Smooth muscle cell (in vitro differentiated cells): ENCODE results near the gene YAF2. TPM values are rescaled to one million over a fixed set of nuclear protein-coding genes. Genes with fewer than 3 reads are reported as not detected.
"Not testable (repeated sequence)": the region's sequence is repeated elsewhere in the genome, so short reads cannot be mapped to it uniquely, and the experiment has no call there.

Experiments
- DNase-seq: peaks from one replicate; lab custom pipeline; 2025; ENCODE audit not compliant: unreplicated experiment; lab: John Stamatoyannopoulos, UW
- H2AFZ ChIP-seq: fragments of 200-600 bp; sonication (generic); 2 replicates; pipeline ENCODE4 v1.6.0; 2016; ENCODE audit warnings: antibody characterized with exemption, low read depth, mild to moderate bottlenecking
- H3F3A ChIP-seq: fragments of 200-600 bp; sonication (generic); 2 replicates; pipeline ENCODE4 v1.6.0; 2017; ENCODE audit warnings: antibody characterized with exemption, low read depth
- H3K27ac ChIP-seq: fragments of 200-600 bp; sonication (generic); 2 replicates; pipeline ENCODE4 v1.5.1; 2016; ENCODE audit warnings: low read depth, mild to moderate bottlenecking
- H3K27me3 ChIP-seq: fragments of 200-600 bp; sonication (generic); 2 replicates; pipeline ENCODE4 v1.6.1; 2016; ENCODE audit warnings: low read depth, mild to moderate bottlenecking
- H3K36me3 ChIP-seq: fragments of 200-600 bp; sonication (generic); 2 replicates; pipeline ENCODE4 v1.5.1; 2016; ENCODE audit warnings: low read depth
- H3K4me1 ChIP-seq: fragments of 200-600 bp; sonication (generic); 2 replicates; pipeline ENCODE4 v1.5.1; 2016; ENCODE audit warnings: low read depth
- H3K4me2 ChIP-seq: fragments of 200-600 bp; sonication (generic); 2 replicates; pipeline ENCODE4 v1.6.0; 2016; ENCODE audit warnings: mild to moderate bottlenecking
- H3K4me3 ChIP-seq: fragments of 200-600 bp; sonication (generic); 2 replicates; pipeline ENCODE4 v1.5.1; 2016; ENCODE audit warnings: mild to moderate bottlenecking
- H3K79me2 ChIP-seq: fragments of 200-600 bp; sonication (generic); 2 replicates; pipeline ENCODE4 v1.6.0; 2016; ENCODE audit warnings: low read depth, mild to moderate bottlenecking
- H3K9ac ChIP-seq: fragments of 200-600 bp; sonication (generic); 2 replicates; pipeline ENCODE4 v1.6.0; 2016; ENCODE audit warnings: low read depth
- H3K9me3 ChIP-seq: fragments of 200-600 bp; sonication (generic); replicated peaks from 2 replicates; pipeline ENCODE4 v1.5.1; 2016; ENCODE audit warnings: low read depth
- H4K20me1 ChIP-seq: fragments of 200-600 bp; sonication (generic); 2 replicates; pipeline ENCODE4 v1.6.0; 2016; ENCODE audit warnings: low read depth
- CTCF ChIP-seq: fragments of 200-600 bp; sonication (generic); IDR thresholded peaks from 2 replicates; pipeline ENCODE4 v1.5.1; 2017; ENCODE audit warnings: borderline replicate concordance, mild to moderate bottlenecking, antibody characterized with exemption; ENCODE audit not compliant: insufficient read depth, poor library complexity, severe bottlenecking
- WGBS: methylation state at CpG from one replicate; pipeline ENCODE4 v1.1.7; 2016; ENCODE audit warnings: low lambda C conversion rate; 5-methylcytosine and 5-hydroxymethylcytosine counted together
- polyA plus RNA-seq: library from polyadenylated mRNA; unstranded; fragments of >200 nt; fragmentation: Nextera tagmentation; extraction: Ambion mirVana; gene quantifications from 2 replicates; pipeline ENCODE4 v1.2.1, GENCODE V29; 2016
- total RNA-seq: library from RNA; depleted of rRNA; stranded (reverse); fragments of >200 nt; gene quantifications from 2 replicates; pipeline ENCODE4 v1.2.3, GENCODE V29; 2014

YAF2 gene
- total and polyA plus RNA-seq, 2 experiments from 2014 or later = 21.1 to 25.0 TPM

DNA sequence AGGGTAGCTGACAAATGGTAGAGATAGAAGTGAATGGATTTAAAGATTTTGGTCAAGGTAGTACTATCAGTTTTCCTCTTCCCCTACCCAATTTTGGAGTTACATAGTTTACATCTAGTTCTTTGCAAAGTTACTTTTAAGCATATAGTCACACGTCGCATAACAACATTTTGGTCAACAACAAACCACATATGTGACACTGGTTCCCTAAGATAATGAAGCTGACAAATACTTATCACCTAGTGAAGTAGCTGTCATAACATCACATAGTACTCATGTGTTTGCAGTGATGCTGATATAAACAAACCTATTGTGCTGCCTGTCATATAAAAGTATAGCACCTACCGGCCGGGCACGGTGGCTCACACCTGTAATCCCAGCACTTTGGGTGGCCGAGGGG is 45.4 kb downstream of the YAF2 start:
- H3K9ac ChIP-seq = no peak overlapping the region
- no peak overlapping the region for H3K4me3 ChIP-seq
- no peaks in the 10 kb centered on the region for H3K9me3 ChIP-seq
- no peaks in the 10 kb centered on the region for H3F3A ChIP-seq
- no peaks in the 10 kb centered on the region for H3K4me1 ChIP-seq
- no peaks in the 10 kb centered on the region for H3K79me2 ChIP-seq
- no peak for TF ChIP-seq CTCF
- no peaks in the 10 kb centered on the region for H3K27me3 ChIP-seq
- no peak overlapping the region for H3K27ac ChIP-seq
- no peak overlapping the region for H3K4me2 ChIP-seq
- peaks cover 30% of the 10 kb centered on the region for H4K20me1 ChIP-seq
- WGBS = 99% methylated on average over 6 of the region's 6 CpGs
- DNase-seq = no peak
- no peaks in the 10 kb centered on the region for H3K36me3 ChIP-seq
- H2AFZ ChIP-seq = no peak overlapping the region

- TF ChIP-seq CTCF = no peak
- H4K20me1 ChIP-seq = peaks cover 30% of the 10 kb centered on the region
- H3K4me3 ChIP-seq = no peak overlapping the region
- no peak overlapping the region for H3K27ac ChIP-seq
- no peaks in the 10 kb centered on the region for H3F3A ChIP-seq
- H3K4me2 ChIP-seq = no peak overlapping the region
- H3K36me3 ChIP-seq = no peaks in the 10 kb centered on the region
- H3K9ac ChIP-seq = no peak overlapping the region
- no peaks in the 10 kb centered on the region for H3K9me3 ChIP-seq
- no peak for DNase-seq
- H3K79me2 ChIP-seq = no peaks in the 10 kb centered on the region
- 96% methylated on average over 1 of the region's 1 CpG for WGBS
- H3K4me1 ChIP-seq = no peaks in the 10 kb centered on the region
- H3K27me3 ChIP-seq = no peaks in the 10 kb centered on the region
- no peak overlapping the region for H2AFZ ChIP-seq
Observed at GRCh38 chr12:42192258-42192657, 45.8 kb downstream of the YAF2 start.

GRCh38 chr12:42190376-42190775 is 47.7 kb downstream of the YAF2 start:
- Histone ChIP-seq H3K4me3 (no peak overlapping the region), H3K36me3 (peaks cover under 1% of the 10 kb centered on the region), H3K27ac (no peak overlapping the region), H3K9me3 (no peaks in the 10 kb centered on the region), H2AFZ (no peak overlapping the region), H3K79me2 (no peaks in the 10 kb centered on the region), H3K4me1 (no peaks in the 10 kb centered on the region), H3K27me3 (no peaks in the 10 kb centered on the region), H3K4me2 (no peak overlapping the region), H3F3A (no peaks in the 10 kb centered on the region), H3K9ac (no peak overlapping the region), H4K20me1 (peaks cover 30% of the 10 kb centered on the region)
- no peak for DNase-seq
- no peak for TF ChIP-seq CTCF

GRCh38 chr12:42188275-42188674 is 49.8 kb downstream of the YAF2 start:
- H3K36me3 ChIP-seq, H2AFZ ChIP-seq, H3K4me2 ChIP-seq, H3K9me3 ChIP-seq, H3K9ac ChIP-seq, H3K4me3 ChIP-seq, H3K27me3 ChIP-seq, H3K4me1 ChIP-seq, H3K79me2 ChIP-seq, H3F3A ChIP-seq, H3K27ac ChIP-seq, DNase-seq: not testable (repeated sequence)
- 94% methylated on average over 3 of the region's 3 CpGs for WGBS
- peaks cover 34% of the 10 kb centered on the region for H4K20me1 ChIP-seq
